ENCODE data around the gene SPRR2B. TPM values are rescaled to one million over a fixed set of nuclear protein-coding genes. Genes with fewer than 3 reads are reported as not detected.

Gene SPRR2B
- polyA plus RNA-seq, 1 donor (not counting 4 experiments of a cell fraction or from before 2014, with no cell fraction given) = 0.45 TPM

- no peak overlapping the region for H3K4me2 ChIP-seq (ENCODE audit: control insufficient read depth, extremely low read depth, insufficient read depth, low read depth, low read length)
- no peak overlapping the region for H2AFZ ChIP-seq (ENCODE audit: control insufficient read depth, low read length)
- DNase-seq (ENCODE audit: low read depth, low spot score) (no peak), FAIRE-seq (no peak)
- H3K27me3 ChIP-seq (ENCODE audit: control insufficient read depth, extremely low read depth, insufficient read depth, low read length) = no peaks in the 10 kb centered on the region
- TF ChIP-seq, protein P1, sequence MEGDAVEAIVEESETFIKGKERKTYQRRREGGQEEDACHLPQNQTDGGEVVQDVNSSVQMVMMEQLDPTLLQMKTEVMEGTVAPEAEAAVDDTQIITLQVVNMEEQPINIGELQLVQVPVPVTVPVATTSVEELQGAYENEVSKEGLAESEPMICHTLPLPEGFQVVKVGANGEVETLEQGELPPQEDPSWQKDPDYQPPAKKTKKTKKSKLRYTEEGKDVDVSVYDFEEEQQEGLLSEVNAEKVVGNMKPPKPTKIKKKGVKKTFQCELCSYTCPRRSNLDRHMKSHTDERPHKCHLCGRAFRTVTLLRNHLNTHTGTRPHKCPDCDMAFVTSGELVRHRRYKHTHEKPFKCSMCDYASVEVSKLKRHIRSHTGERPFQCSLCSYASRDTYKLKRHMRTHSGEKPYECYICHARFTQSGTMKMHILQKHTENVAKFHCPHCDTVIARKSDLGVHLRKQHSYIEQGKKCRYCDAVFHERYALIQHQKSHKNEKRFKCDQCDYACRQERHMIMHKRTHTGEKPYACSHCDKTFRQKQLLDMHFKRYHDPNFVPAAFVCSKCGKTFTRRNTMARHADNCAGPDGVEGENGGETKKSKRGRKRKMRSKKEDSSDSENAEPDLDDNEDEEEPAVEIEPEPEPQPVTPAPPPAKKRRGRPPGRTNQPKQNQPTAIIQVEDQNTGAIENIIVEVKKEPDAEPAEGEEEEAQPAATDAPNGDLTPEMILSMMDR (optimal IDR thresholded peaks at IDR 0.05 in 1 of 3, IDR thresholded peaks at IDR 0.05 in 1 of 3, conservative IDR thresholded peaks at IDR 0.05 in 1 of 3; ENCODE audit: extremely low read depth in 1 of 3, insufficient read depth in 2 of 3, low read length in 3 of 3) = no peak
- dilution Hi-C loops (cut with MboI; ENCODE audit: extremely low pct_ligation_motif_present, low sequenced_read_pairs) = no loop called here
- no peaks in the 10 kb centered on the region for H3K4me1 ChIP-seq (ENCODE audit: control insufficient read depth, extremely low read depth, insufficient read depth, low read length)
- H3K9me1 ChIP-seq (ENCODE audit: control insufficient read depth, extremely low read depth, insufficient read depth, low read length) = no peaks in the 10 kb centered on the region
- H3K27ac ChIP-seq (ENCODE audit: control insufficient read depth, insufficient read depth, low read length) = no peak overlapping the region
- no peaks in the 10 kb centered on the region for H3K36me3 ChIP-seq (ENCODE audit: control insufficient read depth in 2 of 2, extremely low read depth in 1 of 2, insufficient read depth in 2 of 2, low read length in 2 of 2)
- no peaks in the 10 kb centered on the region for H3K9me3 ChIP-seq (ENCODE audit: control insufficient read depth, low read depth, low read length)
- no peak overlapping the region for H3K9ac ChIP-seq (ENCODE audit: control insufficient read depth, extremely low read depth, insufficient read depth, low read length)
- H4K20me1 ChIP-seq (ENCODE audit: control insufficient read depth, extremely low read depth, insufficient read depth, low read length) = no peaks in the 10 kb centered on the region
- H3K4me3 ChIP-seq (ENCODE audit: control insufficient read depth in 2 of 3, extremely low read depth in 1 of 3, insufficient read depth in 2 of 3, low read depth in 1 of 3, low read length in 3 of 3) = no peak overlapping the region
- no peaks in the 10 kb centered on the region for H3K79me2 ChIP-seq (ENCODE audit: control insufficient read depth, insufficient read depth, low read length)
Observed at GRCh38 chr1:153087652-153088051, 16.2 kb upstream of the SPRR2B start.

GRCh38 chr1:153081736-153082135 lies 10.3 kb upstream of the SPRR2B start:
- Histone ChIP-seq H2AFZ (ENCODE audit: control insufficient read depth, low read length) (no peak overlapping the region), H3K9ac (ENCODE audit: control insufficient read depth, extremely low read depth, insufficient read depth, low read length) (no peak overlapping the region), H3K27ac (ENCODE audit: control insufficient read depth, insufficient read depth, low read length) (peak overlapping the region; percentile 51), H4K20me1 (ENCODE audit: control insufficient read depth, extremely low read depth, insufficient read depth, low read length) (no peaks in the 10 kb centered on the region), H3K9me3 (ENCODE audit: control insufficient read depth, low read depth, low read length) (no peaks in the 10 kb centered on the region), H3K4me1 (ENCODE audit: control insufficient read depth, extremely low read depth, insufficient read depth, low read length) (peaks cover 9% of the 10 kb centered on the region), H3K79me2 (ENCODE audit: control insufficient read depth, insufficient read depth, low read length) (no peaks in the 10 kb centered on the region), H3K36me3 (ENCODE audit: control insufficient read depth in 2 of 2, extremely low read depth in 1 of 2, insufficient read depth in 2 of 2, low read length in 2 of 2) (no peaks in the 10 kb centered on the region), H3K9me1 (ENCODE audit: control insufficient read depth, extremely low read depth, insufficient read depth, low read length) (no peaks in the 10 kb centered on the region), H3K4me2 (ENCODE audit: control insufficient read depth, extremely low read depth, insufficient read depth, low read depth, low read length) (peak overlapping the region; percentile 3), H3K4me3 (ENCODE audit: control insufficient read depth in 2 of 3, extremely low read depth in 1 of 3, insufficient read depth in 2 of 3, low read depth in 1 of 3, low read length in 3 of 3) (no peak overlapping the region), H3K27me3 (ENCODE audit: control insufficient read depth, extremely low read depth, insufficient read depth, low read length) (no peaks in the 10 kb centered on the region)
- TF ChIP-seq EZH2 (IDR thresholded peaks at IDR 0.05; ENCODE audit: low read length) = no peak
- TF ChIP-seq, protein P1 (optimal IDR thresholded peaks at IDR 0.05 in 1 of 3, IDR thresholded peaks at IDR 0.05 in 1 of 3, conservative IDR thresholded peaks at IDR 0.05 in 1 of 3; ENCODE audit: extremely low read depth in 1 of 3, insufficient read depth in 2 of 3, low read length in 3 of 3) = no peak
- FAIRE-seq = peak; percentile 75
- dilution Hi-C loops (cut with MboI; ENCODE audit: extremely low pct_ligation_motif_present, low sequenced_read_pairs) = no loop called here
- no peak for DNase-seq (ENCODE audit: low read depth, low spot score)
